Stimulated activated CD8-positive, alpha-beta memory T cell treated with anti-CD3 and anti-CD28 coated beads, Interleukin-12 subunit alpha, Interleukin-12 subunit beta, amount 100 ng/mL, for 4 hours (primary cell): ENCODE results near the gene PPP4R3B.
"Not testable (repeated sequence)": the region's sequence is repeated elsewhere in the genome, so short reads cannot be mapped to it uniquely, and the experiment has no call there.

Experiments used
- DNase-seq: peaks from one replicate; pipeline ENCODE4 v3.0.0-alpha.2; 2020; ENCODE audit warnings: low read depth

Gene PPP4R3B

DNA sequence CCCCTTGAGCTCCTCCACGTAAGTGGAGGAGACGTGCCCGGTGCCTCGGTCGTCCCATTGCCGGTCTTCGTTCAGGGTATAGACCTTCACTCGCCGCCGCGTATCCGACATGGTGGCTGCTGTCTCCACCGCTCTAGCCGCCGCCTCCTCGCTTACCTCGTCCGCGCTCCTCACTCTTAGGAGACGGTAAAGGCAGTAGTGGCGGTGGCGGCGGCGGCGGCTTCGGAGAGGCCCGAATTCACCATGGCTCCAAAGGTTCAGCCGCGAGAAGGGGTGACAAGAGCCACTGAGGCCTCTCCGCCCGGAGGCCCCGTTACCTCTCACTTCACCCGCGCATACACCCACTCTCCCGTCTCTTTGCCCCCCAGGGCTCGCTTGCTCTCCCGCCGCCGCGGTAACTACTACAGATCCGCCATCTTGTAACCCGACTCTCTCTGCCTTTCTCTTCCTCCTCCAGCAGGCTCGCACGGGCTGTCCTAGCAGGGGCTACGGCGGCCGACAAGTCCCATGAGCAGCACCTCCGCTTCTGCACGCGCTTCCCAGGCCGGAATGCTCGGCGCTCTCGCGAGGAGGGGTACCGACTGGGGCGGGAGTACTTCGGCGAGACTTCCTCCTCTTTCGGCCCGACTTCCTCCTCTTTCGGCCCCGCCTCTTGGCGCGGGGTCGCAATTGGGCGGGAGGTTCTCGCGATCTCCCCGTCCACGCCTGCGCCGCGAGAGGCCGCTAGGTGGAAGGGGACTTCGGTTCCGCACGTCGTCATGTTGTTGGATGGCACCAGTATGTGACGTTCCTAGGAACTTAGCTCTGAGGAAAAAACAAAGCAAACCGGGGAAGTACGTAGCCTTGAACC lies at the start of gene PPP4R3B:
PPP4R3B (minus strand) TSS at position 448 of the 850 bp plus-strand sequence; CDS start at position 111, 337 bp downstream.
- DNase-seq: peak; percentile 98

DNA sequence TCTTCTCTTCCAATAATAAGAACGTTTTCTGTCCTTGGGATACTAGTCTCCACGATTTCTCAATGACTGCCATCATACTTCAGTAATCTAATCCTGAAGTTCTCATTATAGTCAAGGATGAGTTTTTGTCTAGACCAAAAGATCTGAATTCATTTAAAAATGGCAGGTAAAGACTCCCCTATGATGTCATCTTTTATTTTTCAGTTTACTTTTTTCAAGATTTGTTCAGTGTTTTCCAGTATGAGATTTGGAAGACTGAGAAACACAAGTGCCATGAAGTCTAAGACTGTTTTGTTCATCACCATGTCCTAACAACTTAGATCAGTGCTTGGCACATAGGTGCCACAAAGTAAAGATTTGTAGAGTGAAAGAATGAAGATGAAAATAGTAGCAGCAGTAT lies 35.8 kb upstream of the PPP4R3B start:
- no peak for DNase-seq

DNA sequence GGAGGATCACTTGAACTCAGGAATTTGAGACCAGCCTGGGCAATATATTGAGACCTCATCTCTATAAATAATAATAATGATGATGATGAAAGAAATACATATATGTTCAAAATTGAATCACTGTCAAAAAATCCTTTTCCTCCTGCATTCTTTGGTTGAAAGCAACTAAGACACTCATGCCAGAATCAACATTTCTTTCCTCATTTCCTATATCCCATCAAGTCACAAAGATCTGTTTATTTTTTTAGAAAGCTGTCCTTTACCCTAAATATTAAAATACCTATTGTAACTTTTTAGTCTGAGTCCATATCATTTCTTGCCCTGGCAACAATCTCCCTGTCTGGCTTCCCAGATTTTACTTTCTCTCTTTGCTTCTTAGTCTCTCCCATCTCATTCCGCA lies 31.8 kb upstream of the PPP4R3B start:
- DNase-seq: no peak

DNA sequence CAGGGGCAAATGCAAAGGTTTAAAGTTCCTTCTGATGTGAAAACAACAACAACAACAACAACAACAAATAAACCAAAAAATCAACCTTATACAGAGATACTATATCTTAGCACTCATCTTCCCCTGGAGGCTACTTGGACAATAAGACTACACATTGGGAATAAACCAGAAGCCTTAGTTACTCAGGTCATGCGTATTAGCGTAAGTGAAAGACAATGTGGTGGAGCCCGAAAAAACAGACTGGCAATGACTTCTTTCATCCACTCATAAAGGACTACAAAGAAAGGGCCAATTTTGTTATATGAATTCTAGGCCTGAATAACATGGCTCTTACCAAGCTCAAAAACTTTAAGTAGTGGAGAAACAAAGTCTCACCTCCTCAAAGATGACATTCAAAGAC lies 19.4 kb upstream of the PPP4R3B start:
- DNase-seq: no peak

DNA sequence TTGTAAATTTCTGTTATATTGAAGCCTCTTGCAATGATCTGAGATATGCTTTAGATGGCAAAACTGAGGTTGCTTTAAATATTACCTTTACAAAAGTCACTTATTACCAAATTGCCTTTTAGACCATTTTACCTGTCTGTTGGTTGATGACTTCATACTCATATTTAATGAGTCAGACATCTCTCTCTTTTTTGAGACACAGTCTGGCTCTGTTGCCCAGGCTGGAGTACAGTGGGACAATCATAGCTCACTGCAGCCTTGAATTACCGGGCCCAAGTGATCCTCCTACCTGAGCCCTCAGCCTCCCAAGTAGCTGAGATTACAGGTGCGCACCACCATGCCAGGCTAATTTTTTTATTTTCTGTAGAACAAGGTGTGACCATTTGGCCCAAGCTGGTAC lies 11.5 kb upstream of the PPP4R3B start:
- no peak for DNase-seq

DNA sequence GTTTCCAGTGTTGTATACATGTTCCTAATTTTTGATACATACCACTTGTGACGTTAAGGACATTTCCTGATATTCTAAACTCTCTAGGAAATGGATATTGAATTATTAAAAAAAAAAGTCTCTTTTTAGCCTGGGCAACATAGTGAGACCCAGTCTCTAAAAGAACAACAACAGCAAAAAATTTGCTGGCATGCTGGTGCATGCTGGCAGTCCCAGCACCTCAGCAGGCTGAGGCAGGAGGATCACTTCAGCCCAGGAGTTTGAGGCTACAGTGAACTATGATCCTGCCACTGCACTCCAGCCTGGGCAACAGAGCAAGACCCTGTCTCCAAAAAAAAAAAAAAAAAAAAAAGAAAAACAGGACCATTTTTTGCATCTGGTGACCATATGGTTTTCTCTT lies 10.5 kb upstream of the PPP4R3B start:
- DNase-seq: no peak

DNA sequence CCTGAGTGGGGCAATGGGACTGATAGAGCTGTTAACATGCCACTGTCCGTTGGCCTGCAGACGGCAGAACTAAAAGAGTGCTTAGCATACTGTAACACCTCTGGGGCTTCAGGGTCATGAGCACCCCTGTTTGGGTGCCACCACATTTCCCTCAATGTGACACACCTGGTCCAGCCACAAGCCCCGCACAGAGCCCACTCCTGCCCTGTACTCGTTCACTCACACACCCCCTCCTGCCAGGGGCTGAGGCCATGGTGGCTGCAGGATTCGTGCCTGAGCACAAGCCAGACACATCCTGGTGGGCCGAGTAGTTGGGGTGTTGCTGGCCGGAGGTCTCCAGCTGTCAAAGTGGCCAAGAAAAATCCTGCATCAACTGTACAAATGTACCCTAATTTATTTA lies 4.4 kb upstream of the PPP4R3B start:
- no peak for DNase-seq

DNA sequence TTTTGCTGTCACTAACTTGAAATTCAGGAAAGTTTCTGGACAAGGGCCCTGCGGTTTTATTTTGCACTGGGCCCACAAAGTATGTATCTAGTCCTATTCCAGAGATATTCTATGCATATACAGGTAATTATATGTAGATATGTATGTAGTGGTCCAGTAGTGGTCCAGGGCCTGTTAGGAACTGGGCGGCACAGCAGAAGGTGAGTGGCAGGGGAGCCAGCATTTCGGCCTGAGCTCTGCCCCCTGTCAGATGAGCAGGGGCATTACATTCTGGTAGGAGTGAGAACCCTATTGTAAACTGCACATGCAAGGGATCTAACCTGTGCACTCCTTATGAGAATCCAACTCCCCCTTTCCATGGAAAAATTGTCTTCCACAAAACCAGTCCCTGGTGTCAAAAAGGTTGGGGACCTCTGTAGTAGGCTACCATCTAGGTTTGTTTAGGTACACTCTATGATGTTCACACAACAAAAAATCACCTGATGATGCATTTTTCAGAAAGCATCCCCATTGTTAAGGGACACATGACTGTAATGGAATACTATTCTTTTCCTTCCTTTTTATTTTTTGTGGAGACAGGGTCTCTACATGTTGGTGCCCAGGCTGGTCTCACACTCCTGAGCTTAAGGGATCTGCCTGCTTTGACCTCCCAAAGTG lies 2.8 kb upstream of the PPP4R3B start:
- DNase-seq: no peak

DNA sequence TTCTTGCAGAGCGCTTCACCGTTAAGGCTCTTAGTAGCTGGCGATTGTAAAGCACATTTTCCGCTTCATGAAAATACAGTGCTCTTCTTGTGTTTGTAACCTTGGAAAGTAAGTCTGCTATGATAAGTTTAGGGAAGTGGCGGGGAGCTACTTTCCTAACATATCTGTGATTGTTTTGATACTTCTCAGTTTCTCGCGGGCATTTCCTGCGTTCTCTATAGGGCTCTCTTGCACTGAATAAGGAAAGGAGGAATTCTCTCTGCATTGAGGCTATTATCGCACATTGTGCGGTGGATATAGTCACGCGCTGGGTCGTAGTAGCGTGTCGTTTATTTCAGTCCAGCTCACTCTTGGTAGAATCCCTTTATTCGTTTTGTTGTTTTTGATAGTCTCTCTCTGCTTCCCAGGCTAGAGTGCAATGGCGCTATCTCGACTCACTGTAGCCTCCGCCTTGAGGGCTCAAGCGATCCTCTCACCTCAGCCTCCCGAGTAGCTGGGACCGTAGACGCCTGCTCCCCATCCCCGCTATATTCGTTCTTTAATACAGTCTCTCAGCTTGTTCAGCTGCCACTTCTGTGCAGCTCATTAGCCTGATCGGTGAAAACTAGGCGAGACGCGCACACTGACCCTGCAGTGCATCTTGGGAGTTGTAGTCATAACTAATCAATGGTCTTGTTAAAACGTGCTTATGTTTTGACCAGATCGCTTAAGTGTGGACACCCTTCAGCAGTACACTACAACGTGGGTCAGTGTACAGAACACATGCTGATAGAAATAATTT lies 1.0 kb upstream of the PPP4R3B start:
- DNase-seq: no peak

DNA sequence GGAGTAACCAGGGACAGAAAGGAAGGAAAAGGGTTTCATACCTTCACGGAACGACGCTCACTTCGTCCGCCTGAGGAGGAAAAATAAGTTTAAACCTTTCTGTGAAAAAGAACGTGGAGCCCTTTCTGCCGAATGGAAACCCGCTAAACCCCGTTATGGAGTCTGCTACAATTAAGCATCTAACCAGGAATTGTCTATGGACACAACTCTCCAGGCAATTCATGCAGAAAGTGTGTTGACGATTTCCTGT lies 528 bp upstream of the PPP4R3B start:
- DNase-seq: no peak

DNA sequence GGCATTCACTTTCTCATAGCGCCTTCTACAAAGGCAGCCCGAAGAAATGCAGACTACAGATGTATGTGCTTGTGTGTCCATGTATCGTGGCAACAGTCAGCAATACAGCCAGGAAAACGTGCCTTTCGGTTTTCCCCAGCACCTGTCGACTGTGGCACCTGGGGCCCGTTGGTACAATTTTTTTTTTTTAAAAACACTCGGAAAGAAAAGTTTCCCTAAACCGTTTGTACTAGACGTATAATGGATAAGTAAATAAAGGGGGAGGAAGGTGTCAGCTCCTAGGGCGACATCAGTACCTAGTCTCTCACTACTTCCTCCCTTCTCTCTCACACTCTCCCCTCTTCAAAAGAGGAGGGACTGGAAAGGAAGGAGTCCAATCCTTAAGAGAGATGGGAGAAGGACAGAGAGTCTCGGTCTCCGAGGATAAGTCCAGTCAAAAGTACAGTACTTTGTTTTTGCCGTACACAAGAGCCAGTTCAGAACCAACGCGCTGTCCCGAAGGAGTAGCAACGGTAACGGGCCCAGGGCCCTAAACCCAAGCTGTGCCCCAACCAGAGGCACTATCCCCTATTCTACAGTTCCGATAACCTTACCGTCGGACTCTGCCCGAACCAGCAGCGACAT lies 759 bp downstream of the PPP4R3B start:
- no peak for DNase-seq

DNA sequence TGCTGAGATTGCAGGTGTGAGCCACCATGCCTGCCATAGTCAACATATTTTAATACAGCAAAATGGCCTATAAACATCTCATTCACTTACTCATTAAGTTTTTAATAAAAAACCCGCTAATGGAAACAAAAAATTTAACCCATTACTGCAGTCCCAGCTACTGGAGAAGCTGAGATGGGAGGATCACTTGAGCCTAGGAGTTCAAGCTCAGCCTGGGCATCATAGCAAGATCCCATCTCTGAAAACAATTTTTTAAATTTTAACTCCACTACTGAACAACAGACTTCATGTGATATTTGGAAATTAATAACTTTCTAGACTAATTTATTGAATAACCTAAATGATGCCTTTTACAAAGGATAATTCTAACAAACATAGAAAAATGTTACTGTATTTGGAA lies 5.4 kb downstream of the PPP4R3B start:
- no peak for DNase-seq

DNA sequence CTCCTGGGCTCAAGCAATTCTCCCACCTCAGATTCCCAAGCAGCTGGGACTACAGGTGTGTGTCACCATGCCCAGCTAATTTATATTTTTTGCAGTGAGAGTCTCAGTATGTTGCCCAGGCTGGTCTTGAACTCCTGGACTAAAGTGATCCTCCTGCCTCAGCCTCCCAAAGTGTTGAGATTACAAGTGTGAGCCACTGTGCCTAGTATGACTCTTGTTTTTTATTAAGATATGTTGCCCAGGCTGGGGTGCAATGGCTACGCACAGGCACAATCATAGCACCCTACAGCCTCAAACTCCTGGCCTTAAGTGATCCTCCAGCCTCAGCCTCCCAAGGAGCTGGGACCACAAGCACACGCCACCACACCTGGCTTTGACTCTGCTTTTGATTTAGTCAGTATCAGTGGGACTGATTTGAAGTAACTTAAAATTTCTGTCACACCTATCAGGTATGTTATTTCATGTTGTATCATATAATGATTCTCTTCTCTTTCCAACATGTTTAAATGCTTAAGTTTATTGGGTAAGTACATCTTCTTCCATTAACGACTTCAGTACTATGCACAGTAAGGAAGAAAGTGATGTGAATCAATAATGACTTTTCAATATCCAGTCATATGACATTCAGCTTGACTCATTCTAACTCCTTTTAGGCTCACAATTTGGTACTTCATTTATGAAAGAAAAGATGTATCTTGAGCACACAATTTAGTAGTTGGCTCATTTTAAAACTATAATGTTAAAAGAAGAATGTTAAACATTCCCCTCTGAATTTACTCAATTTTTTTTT lies 6.3 kb downstream of the PPP4R3B start:
- no peak for DNase-seq

DNA sequence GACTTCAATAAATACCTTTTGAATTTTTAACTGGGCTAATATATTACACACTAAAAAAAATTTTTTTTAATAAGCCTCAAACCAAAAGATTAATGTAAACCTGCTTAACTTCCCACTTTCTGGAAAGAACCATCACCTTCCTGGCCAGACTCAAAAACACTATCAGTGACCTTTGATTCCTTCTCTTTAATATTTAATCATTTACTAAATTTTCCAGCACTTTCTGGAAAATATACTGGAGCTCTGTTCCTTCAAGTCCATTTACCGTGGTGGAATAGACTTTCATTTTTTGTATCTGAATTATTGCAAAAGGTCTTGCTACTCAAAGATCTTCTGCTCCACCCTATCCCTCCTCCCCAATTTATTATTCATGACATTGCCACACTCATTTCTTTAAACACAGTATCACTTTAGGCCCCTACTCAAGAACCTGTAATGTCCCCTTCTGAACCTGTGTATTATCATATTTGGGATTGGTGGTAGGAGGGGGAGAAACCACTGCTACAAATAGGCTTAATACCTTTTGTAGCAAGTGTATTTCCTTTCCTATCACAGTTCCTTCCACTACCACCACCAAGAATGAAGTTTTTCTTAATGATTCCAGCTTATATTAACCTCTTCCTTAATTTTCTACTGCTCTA lies 7.4 kb downstream of the PPP4R3B start:
- DNase-seq: no peak

DNA sequence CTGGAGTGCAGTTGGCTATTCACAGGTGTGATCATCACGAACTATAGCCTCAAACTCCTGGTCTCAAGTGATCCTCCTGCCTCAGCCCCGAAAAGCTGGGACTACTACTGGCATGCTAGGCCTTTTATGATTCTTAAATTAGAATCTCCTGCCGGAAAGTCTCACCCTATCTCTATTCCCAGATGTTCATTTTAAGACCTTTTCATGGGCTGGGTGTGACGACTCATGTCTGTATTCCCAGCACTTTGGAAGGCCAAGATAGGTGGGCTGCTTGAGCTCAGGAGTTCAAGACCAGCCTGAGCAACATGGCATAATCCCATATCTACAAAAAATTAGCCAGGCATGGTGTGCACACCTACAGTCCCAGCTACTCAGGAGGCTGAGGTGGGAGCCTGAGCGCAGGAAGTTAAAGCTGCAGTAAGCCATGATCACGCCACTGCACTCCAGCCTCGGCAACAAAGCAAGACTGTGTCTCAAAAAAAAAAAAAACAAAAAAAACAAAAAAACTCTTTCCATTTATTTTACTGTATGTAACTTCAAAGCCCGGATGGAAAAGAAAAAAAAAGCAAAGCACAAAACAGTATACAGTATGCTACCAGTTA lies 8.1 kb downstream of the PPP4R3B start:
- DNase-seq: no peak

DNA sequence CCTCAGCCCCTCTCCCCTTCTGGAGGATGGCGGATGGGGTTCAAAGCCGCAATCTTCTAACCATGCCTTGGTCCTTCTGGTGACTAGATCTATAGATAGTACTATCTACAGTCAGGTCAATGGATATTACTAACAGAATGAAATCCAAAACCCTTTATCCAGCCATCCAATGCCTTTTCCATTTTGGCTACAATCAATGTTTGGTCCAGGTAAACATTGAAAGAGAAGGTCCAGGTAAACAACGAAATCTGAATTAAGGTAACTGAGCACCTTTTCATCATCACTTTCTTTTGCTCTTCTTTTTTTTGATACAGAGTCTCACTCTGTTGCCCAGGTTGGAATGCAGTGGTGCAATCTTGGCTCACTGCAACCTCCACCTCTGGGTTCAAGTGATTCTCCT lies 9.7 kb downstream of the PPP4R3B start:
- DNase-seq: no peak

DNA sequence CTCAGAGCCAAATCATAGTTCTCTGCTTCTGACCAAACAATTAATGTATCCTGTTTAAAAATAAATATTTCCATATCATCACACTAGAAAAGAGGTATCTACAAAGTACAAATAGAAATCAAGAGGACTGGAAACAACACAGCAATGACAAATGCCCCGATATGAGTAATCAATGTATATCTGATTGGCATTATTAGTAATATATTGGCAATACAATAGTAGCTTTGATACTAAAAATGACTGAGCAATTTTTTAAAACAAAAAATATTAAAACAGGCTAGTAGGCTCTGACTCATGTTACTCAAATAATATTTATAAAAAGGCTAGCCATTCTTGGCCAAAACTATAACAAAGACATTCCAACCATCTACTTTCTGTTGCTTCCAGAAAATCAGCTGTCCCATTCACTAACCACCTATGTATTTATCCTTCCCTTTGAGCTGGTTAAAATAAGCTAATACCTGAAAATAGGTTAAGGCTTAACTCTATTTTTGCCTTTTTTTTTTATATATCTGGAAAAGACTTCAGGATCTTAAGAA lies 13.3 kb downstream of the PPP4R3B start:
- DNase-seq: no peak

DNA sequence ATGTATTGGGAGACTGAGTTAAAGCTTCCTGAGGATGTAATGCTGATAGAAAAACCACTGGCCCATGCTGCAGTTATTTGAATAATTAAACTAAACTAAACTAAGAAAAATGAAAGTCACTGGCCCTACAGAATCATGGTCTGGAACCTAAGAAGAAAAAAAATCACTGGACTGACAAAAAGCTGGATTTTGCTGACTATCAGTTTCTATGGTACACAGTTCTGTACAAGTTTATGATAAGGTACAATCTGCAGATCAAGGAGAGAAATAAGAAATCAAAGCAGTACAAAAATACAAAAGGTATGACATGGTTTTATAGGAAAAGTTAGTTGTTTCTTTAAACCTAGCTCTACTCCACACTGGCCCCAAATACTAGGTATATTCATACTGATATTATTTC lies 15.6 kb downstream of the PPP4R3B start:
- DNase-seq: no peak

DNA sequence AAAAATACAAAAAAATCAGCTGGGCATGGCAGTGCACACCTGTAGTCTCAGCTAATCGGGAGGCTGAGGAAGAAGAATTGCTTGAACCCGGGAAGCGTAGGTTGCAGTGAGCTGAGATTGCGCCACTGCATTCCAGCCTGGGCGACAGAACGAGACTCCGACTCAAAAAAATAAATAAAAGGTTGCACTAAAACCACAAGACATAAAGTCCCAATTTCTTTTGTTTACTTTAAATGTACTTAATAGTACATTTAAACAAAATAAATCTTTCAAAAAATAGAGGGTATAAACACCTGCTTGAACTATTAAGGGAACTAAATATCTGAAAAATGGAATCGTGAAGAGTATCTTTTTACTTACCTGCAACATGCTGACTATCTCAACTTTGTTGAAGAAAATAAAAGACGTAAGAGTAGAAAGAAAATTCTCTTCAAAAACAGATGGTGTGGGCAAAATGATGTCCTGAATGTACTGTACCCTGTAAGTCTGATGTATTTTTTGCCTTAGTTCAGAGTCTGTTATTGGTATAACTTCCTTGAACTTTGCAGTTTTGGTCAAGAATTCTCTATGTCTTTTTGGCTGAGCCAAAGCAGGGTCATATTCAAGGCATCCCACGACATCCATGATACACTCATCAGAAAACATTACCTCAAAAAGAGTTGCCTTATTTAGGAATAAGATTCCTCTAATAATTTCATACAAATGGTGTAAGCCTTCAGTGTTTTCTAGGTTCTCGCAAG lies 19.2 kb downstream of the PPP4R3B start:
- DNase-seq: no peak

DNA sequence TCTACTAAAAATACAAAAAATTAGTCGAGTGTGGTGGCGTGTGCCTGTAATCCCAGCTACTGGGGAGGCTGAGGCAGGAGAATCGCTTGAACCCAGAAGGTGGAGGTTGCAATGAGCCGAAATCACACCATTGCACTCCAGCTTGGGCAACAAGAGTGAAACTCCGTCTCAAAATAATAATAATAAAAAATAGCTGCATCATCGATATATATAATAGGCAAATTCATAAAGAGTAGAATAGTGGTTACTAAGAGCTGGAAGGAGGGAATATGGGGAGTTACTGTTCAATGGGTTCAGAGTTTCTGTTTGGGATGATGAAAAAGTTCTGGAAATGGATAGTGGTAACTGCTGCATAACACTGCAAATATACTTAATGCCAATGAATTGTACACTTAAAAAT lies 20.6 kb downstream of the PPP4R3B start:
- DNase-seq: not testable (repeated sequence)
